PFSK-1 (cell line): Measurements from ENCODE around the gene IGF2BP3.

Experiments used
- FOXP2 ChIP-seq: optimal IDR thresholded peaks from 2 replicates; pipeline ENCODE3; 2011; ENCODE audit warnings: borderline replicate concordance, control low read depth, inconsistent platforms; ENCODE audit not compliant: insufficient read depth; ENCODE audit errors: extremely low read length, extremely low read depth
- POLR2AphosphoS5 ChIP-seq: IDR thresholded peaks from 2 replicates; pipeline ENCODE4 v1.6.1; 2012; ENCODE audit warnings: low read depth, mild to moderate bottlenecking, control low read depth, low read length, moderate library complexity
- SIN3A ChIP-seq: IDR thresholded peaks from 2 replicates; pipeline ENCODE4 v1.6.1; 2012; ENCODE audit warnings: mild to moderate bottlenecking, low read length, moderate library complexity, borderline replicate concordance; ENCODE audit not compliant: insufficient read depth
- TAF1 ChIP-seq: IDR thresholded peaks from 2 replicates; pipeline ENCODE4 v1.6.1; 2012; ENCODE audit warnings: low read length, control low read depth, borderline replicate concordance; ENCODE audit not compliant: insufficient read depth
- TF ChIP-seq, protein P1 (sequence below), 2 experiments: IDR thresholded peaks; 2 replicates each; pipeline versions ENCODE4 v1.6.1 to v1.8.0; 2011 to 2012; ENCODE audit warnings: low read depth in 2 of 2, low read length in 2 of 2, control low read depth in 1 of 2, inconsistent platforms in 1 of 2, mild to moderate bottlenecking in 1 of 2, moderate library complexity in 1 of 2; ENCODE audit not compliant: insufficient read depth in 1 of 2

The IGF2BP3 gene

DNA sequence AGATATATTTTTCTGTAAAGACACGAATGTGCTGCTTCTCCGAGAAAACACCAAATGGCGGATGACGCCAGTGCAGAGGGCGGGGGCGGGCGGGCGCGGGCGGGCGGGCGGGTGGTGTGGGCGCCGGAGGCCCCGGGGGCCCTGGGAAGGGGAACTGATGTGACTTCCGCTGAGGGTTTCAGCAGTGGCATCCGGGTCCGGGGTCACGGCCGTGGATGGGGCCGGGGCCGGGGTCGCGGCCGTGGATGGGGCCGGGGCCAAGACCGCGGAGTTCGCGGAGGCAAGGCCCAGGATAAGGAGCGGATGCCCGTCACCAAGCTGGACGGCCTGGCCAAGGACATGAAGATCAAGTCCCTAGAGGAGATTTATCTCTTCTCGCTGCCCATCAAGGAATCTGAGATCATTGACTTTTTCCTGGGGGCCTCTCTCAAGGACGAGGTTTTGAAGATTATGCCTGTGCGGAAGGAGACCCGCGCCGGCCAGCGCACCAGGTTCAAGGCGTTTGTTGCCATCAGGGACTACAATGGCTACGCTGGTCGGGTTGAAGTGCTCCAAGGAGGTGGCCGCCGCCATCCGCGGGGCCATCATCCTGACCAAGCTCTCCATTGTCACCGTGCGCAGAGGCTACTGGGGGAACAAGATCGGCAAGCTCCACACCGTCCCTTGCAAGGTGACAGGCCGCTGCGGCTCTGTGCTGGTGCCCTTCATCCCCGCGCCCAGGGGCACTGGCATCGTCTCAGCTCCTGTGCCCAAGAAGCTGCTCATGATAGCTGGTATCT lies 20.3 kb upstream of the IGF2BP3 start:
- TF ChIP-seq, protein P1, sequence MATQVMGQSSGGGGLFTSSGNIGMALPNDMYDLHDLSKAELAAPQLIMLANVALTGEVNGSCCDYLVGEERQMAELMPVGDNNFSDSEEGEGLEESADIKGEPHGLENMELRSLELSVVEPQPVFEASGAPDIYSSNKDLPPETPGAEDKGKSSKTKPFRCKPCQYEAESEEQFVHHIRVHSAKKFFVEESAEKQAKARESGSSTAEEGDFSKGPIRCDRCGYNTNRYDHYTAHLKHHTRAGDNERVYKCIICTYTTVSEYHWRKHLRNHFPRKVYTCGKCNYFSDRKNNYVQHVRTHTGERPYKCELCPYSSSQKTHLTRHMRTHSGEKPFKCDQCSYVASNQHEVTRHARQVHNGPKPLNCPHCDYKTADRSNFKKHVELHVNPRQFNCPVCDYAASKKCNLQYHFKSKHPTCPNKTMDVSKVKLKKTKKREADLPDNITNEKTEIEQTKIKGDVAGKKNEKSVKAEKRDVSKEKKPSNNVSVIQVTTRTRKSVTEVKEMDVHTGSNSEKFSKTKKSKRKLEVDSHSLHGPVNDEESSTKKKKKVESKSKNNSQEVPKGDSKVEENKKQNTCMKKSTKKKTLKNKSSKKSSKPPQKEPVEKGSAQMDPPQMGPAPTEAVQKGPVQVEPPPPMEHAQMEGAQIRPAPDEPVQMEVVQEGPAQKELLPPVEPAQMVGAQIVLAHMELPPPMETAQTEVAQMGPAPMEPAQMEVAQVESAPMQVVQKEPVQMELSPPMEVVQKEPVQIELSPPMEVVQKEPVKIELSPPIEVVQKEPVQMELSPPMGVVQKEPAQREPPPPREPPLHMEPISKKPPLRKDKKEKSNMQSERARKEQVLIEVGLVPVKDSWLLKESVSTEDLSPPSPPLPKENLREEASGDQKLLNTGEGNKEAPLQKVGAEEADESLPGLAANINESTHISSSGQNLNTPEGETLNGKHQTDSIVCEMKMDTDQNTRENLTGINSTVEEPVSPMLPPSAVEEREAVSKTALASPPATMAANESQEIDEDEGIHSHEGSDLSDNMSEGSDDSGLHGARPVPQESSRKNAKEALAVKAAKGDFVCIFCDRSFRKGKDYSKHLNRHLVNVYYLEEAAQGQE (IDR thresholded peaks at IDR 0.05; ENCODE audit: insufficient read depth in 1 of 2, low read depth in 2 of 2, low read length in 2 of 2): no peak
- no peak for TF ChIP-seq TAF1
- no peak for TF ChIP-seq POLR2AphosphoS5

DNA sequence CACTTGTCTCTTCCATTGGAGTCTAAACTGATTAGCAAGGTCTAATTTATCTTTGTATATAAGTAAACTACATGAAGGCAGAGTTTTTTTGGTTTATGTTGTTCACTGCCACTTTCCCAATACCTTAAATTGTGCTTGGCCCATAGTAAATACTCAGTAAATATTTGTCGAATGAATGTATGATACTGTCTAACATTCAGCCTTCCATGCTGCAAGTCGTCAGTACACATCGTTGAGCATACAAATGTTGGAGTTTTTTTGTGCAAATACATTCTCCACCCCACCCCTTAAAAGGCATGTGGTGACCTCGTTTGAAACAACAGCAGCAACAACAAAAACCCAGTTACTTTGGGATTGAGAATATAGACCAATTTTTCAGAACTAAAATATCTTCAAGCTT lies 17.4 kb upstream of the IGF2BP3 start:
- TF ChIP-seq, protein P1 (IDR thresholded peaks at IDR 0.05; ENCODE audit: insufficient read depth in 1 of 2, low read depth in 2 of 2, low read length in 2 of 2): no peak
- TF ChIP-seq FOXP2 (no peak), TAF1 (no peak), SIN3A (no peak), POLR2AphosphoS5 (no peak)

DNA sequence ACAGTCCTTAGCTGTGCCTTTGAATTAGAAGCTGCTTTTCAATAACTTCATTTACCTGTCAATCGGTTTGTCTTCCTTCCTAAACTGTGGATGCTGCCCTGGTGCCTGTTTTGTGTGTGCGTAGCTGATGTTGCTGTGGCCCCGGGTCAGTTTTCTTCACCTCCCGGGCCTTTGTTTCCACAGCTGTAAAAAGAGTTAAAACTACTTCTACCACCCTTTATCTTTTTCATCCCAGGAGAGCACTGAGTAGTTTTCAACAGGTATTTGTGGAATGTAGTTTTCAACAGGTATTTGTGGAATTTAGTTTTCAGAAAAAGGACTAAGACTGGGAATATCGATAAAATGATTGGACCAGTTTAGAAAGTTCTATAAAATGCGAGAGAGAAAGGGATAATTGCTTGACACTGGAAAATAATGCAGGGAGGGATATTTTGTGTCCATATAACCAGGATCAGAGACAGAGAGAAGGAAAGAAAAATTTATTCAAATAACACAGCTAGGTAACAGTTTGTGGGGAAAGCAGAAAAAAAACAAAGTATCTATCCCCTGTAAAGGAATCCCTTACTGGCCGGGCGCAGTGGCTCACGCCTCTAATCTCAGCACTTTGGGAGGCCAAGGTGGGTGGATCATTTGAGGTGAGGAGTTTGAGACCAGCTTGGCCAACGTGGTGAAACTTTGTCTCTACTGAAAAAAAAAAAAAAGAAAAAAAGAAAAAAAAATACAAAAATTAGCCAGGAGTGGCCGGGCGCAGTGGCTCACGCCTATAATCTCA lies 15.9 kb upstream of the IGF2BP3 start:
- TF ChIP-seq TAF1: no peak
- TF ChIP-seq, protein P1 (IDR thresholded peaks at IDR 0.05; ENCODE audit: insufficient read depth in 1 of 2, low read depth in 2 of 2, low read length in 2 of 2): no peak
- no peak for TF ChIP-seq POLR2AphosphoS5
- TF ChIP-seq FOXP2: no peak
- no peak for TF ChIP-seq SIN3A

DNA sequence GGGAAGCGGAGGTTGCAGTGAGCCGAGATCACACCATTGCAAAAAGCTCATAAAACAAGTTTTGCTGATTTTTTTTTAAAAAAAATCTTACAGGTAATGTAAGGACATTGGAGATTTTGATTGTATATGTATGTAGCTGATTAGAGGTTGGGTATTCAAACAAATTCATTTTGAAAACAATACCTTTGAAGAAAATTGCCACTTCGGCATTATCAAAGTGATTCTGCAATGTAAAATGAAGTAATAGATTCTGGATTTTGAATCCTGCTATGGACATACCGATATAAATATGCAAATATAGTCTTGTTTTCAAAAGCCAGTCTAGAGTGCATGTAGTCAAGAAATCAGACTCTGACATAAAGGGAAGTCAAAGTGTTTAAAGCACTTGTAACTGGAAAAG lies 12.4 kb upstream of the IGF2BP3 start:
- no peak for TF ChIP-seq POLR2AphosphoS5
- no peak for TF ChIP-seq FOXP2
- TF ChIP-seq SIN3A: no peak
- TF ChIP-seq, protein P1 (IDR thresholded peaks at IDR 0.05; ENCODE audit: insufficient read depth in 1 of 2, low read depth in 2 of 2, low read length in 2 of 2): no peak
- TF ChIP-seq TAF1: no peak
